Progenitor cell of endocrine pancreas (in vitro differentiated cells): ENCODE measurements around the gene LPP. TPM values are rescaled to one million over a fixed set of nuclear protein-coding genes. Genes with fewer than 3 reads are reported as not detected.

Source experiments
- DNase-seq: peaks from one replicate; pipeline ENCODE4 v3.0.0; 2021; ENCODE audit warnings: low spot score; ENCODE audit not compliant: unreplicated experiment
- H3K27ac Mint-ChIP-seq: 2 replicates; pipeline ENCODE4 v1.8.0; 2021; ENCODE audit warnings: mild to moderate bottlenecking, moderate library complexity, mixed read lengths
- H3K27me3 Mint-ChIP-seq: 2 replicates; pipeline ENCODE4 v1.8.0; 2021; ENCODE audit warnings: mixed read lengths
- H3K36me3 Mint-ChIP-seq: 2 replicates; pipeline ENCODE4 v1.8.0; 2022; ENCODE audit warnings: mixed read lengths; ENCODE audit not compliant: insufficient read depth
- H3K4me1 Mint-ChIP-seq: 2 replicates; pipeline ENCODE4 v1.8.0; 2021; ENCODE audit warnings: low read depth, mixed read lengths
- H3K4me3 Mint-ChIP-seq: 2 replicates; pipeline ENCODE4 v1.8.0; 2021; ENCODE audit warnings: low read depth, mild to moderate bottlenecking, moderate library complexity, mixed read lengths
- H3K9me3 Mint-ChIP-seq: 2 replicates; pipeline ENCODE4 v1.8.0; 2021; ENCODE audit warnings: low read depth, mixed read lengths
- total RNA-seq: library from RNA; stranded (reverse); gene quantifications from 2 replicates; pipeline ENCODE4 v1.2.1, GENCODE V29; 2021
- TF ChIP-seq, protein P1 (sequence below): fragments of 200-600 bp; sonication (generic); IDR thresholded peaks from one replicate; pipeline ENCODE4 v1.5.0; 2021; ENCODE audit warnings: antibody characterized with exemption, mild to moderate bottlenecking; ENCODE audit not compliant: unreplicated experiment

LPP gene
- total RNA-seq, 1 donor from 2014 or later = 131 TPM

DNA sequence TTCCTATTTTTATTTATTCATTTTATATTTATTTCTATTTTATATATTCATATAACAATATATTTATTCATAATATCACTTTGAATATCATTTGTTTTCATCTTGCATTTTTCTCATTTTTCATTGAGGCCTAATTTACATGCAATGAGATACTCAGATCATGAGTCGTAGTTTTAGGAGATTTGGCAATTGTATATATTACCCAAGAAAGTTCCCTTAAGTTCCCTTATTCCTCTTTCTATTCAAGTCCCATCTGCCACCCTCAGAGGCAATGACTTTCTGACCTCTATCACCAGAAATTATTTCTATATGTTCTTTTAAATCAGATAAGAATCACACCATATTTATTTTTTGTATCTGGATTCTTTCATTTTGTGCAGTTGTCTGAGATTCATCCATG, 688.7 kb downstream of the LPP start:
- TF ChIP-seq, protein P1, sequence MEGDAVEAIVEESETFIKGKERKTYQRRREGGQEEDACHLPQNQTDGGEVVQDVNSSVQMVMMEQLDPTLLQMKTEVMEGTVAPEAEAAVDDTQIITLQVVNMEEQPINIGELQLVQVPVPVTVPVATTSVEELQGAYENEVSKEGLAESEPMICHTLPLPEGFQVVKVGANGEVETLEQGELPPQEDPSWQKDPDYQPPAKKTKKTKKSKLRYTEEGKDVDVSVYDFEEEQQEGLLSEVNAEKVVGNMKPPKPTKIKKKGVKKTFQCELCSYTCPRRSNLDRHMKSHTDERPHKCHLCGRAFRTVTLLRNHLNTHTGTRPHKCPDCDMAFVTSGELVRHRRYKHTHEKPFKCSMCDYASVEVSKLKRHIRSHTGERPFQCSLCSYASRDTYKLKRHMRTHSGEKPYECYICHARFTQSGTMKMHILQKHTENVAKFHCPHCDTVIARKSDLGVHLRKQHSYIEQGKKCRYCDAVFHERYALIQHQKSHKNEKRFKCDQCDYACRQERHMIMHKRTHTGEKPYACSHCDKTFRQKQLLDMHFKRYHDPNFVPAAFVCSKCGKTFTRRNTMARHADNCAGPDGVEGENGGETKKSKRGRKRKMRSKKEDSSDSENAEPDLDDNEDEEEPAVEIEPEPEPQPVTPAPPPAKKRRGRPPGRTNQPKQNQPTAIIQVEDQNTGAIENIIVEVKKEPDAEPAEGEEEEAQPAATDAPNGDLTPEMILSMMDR = no peak
- DNase-seq = no peak
- Mint-ChIP-seq H3K36me3 (peaks cover 3% of the 10 kb centered on the region), H3K27ac (no peak overlapping the region), H3K4me1 (peaks cover 13% of the 10 kb centered on the region), H3K27me3 (no peaks in the 10 kb centered on the region), H3K9me3 (peaks cover 7% of the 10 kb centered on the region), H3K4me3 (no peak overlapping the region)

DNA sequence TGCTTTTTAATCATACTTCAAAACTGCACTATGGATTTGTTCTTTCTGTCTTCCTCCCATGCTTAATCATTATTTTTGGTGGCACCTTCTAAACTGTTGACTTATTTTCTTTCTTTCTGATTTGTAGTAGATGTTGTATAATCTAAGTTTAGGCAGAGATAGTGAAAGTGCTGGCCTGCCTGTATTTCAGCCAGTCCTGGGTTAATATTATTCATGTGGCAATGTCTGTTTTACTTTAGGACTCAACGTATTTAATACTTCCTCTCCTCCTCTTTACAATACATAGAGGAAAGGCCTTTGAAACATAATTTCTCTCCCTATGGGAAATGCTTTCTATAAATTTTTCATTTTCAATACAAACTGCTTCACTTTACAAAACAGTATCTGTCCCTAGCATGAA, 690.1 kb downstream of the LPP start:
- Mint-ChIP-seq H3K27me3 (no peaks in the 10 kb centered on the region), H3K4me1 (peaks cover 12% of the 10 kb centered on the region), H3K4me3 (no peak overlapping the region), H3K36me3 (peaks cover 3% of the 10 kb centered on the region), H3K27ac (no peak overlapping the region), H3K9me3 (peaks cover 3% of the 10 kb centered on the region)
- TF ChIP-seq, protein P1 = no peak
- no peak for DNase-seq

DNA sequence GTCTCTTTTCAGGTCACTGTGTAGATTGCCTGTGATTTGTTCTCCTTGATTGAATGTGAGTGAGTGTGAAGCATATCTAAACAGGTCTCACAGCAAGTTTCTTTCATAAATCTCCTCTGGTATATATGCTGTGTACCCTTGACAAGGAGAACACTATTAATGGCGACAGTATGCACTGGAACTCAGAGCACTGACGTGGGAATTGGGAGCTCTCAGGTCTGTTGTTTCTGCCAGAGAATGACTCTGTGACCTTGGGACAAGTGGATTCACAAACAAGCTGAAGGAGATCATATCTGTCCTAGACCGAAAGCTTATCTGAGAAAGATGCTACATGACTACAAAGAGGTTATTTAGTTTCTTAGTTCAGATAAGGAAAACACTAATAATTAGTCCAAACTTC, 691.6 kb downstream of the LPP start:
- TF ChIP-seq, protein P1 = no peak
- Mint-ChIP-seq H3K4me1 (peaks cover 11% of the 10 kb centered on the region), H3K4me3 (no peak overlapping the region), H3K9me3 (no peaks in the 10 kb centered on the region), H3K27me3 (no peaks in the 10 kb centered on the region), H3K27ac (no peak overlapping the region), H3K36me3 (peaks cover 3% of the 10 kb centered on the region)
- DNase-seq = no peak

DNA sequence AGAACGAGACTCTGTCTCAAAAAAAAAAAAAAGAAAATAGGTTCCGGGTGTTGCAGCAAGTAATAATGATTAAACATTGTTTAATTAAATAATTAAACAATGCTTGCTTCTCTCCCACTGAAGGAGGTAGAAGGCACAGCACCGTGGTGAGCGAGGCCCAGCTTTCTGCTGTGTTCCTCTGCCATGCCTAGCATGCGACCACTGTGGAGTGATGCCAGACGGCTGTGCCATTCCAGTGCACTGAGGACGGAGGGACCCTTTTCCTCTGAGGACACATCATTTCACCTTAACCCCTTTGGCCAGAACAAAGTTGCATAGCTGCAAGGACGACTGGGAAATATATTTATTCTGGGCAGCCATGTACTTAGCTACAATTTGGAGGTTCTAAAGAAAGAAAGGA, 695.0 kb downstream of the LPP start:
- Mint-ChIP-seq H3K36me3 (no peaks in the 10 kb centered on the region), H3K9me3 (no peaks in the 10 kb centered on the region), H3K27ac (no peak overlapping the region), H3K27me3 (no peaks in the 10 kb centered on the region), H3K4me1 (peaks cover 4% of the 10 kb centered on the region), H3K4me3 (no peak overlapping the region)
- TF ChIP-seq, protein P1 = no peak
- no peak for DNase-seq

DNA sequence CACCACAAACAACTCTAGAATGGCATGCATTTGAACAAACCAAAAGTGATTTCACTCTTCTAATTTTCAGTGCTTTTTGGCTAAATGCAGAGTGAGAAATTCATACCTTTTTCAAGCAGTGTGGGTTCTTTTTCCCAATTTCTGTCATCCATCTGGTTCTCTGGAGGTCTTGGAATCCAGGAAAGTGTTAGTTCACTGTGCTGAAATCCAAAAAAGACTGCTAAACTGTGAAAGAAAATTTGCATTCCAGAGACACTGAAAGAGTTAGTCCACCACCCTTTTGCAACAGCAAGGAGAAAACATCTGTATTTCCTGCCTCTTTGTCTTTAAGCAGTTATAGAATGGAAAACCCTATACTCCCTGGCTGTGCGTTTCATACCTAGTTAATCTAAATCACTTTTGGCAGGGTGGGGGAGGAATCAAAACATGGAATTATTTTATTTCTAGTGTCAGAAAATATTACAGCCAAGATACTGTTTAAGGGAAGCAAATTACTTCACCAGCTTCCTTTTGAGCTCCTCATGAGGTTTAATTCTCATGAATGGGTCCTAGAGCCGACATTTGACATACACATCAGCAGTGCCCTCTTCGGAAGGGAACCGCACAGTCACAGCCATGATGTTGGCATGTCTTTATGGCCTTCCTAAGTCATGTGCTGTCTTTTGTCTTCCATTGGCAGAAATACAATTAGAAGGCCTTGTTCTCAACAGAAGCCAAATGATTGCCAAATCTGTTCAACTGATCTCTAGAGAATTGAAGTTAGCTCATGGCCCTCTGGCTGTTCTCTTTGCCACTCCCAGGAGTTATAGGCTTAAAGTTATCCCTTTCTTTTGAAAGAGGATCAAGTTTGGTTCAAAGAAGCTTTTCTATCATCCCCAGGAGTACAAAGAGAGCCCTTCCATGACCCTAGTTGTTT, 700.2 kb downstream of the LPP start:
- Mint-ChIP-seq H3K4me3 (no peak overlapping the region), H3K4me1 (peaks cover 4% of the 10 kb centered on the region), H3K36me3 (no peaks in the 10 kb centered on the region), H3K27me3 (no peaks in the 10 kb centered on the region), H3K27ac (no peak overlapping the region), H3K9me3 (no peaks in the 10 kb centered on the region)
- DNase-seq = no peak
- TF ChIP-seq, protein P1 = no peak
